Measurements from ENCODE around the gene XPO5.

Gene XPO5

GRCh38 chr6:43575772-43576551 is at the start of gene XPO5, which contains the start of gene POLH:
Gene XPO5 (minus strand): TSS chr6:43576038. CDS start chr6:43575864, 174 bp downstream.
Gene POLH (plus strand): TSS chr6:43576185. CDS start chr6:43582320, 6,135 bp downstream.
- TF ChIP-seq EZH2phosphoT487 (IDR thresholded peaks at IDR 0.05; ENCODE audit: borderline replicate concordance, low read length) (no peak), CTCF (IDR thresholded peaks at IDR 0.05; ENCODE audit: low read depth, low read length, poor library complexity, severe bottlenecking) (no peak)
- peaks cover 25% of the 10 kb centered on the region for H3K4me1 ChIP-seq (ENCODE audit: control insufficient read depth, low read length)
- H4K20me1 ChIP-seq (ENCODE audit: control insufficient read depth, insufficient read depth, low read depth, low read length), result peaks cover 18% of the 10 kb centered on the region
- H3F3A ChIP-seq (ENCODE audit: control insufficient read depth, insufficient read depth), result peaks cover 17% of the 10 kb centered on the region
- H3K27ac ChIP-seq (ENCODE audit: low read depth, low read length), result peak within 1 kb of the TSS; percentile 88
- H3K9me3 ChIP-seq (ENCODE audit: control insufficient read depth, insufficient read depth, low read length), result no peaks in the 10 kb centered on the region
- H3K9me2 ChIP-seq (replicated peaks; ENCODE audit: control insufficient read depth, low read length), result no peaks in the 10 kb centered on the region
- peak within 1 kb of the TSS; percentile 96 for H3K4me3 ChIP-seq (ENCODE audit: low read length)
- H3K36me3 ChIP-seq (ENCODE audit: control insufficient read depth, low read length), result peaks cover 62% of the 10 kb centered on the region
- H3K4me2 ChIP-seq (ENCODE audit: low read length), result peak within 1 kb of the TSS; percentile 81
- peaks cover 74% of the 10 kb centered on the region for H3K79me2 ChIP-seq (ENCODE audit: control insufficient read depth, low read length)
- no peaks in the 10 kb centered on the region for H3K27me3 ChIP-seq (ENCODE audit: control insufficient read depth, low read length)

DNA sequence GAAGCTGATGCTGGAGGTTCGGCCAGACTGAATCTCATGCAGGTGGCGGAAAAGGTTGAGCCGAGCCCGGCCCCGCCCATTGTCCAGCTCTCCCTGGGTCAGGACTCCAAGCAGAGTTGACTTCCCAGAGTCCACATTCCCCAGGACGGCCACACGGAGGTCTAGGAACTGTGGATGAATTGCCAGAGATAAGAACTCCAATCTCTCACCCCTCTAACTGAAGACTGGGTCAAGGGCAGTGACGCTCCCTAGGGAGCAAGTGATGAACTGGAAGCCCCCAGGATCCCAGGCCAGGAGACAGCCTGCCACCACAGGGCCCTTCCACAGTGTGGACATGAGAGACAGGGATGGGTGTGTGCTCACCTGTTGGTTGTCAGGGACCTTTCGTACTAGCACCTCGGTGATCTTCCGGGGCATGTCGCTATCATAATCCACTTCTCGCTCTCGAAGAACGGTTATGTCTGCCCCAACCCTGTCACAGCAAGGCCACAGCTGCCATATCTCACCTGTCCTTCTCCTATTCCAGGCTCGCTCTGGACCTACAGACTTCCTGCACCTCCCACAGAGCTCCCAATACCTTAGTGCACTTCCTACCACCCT is 49.7 kb upstream of the XPO5 start:
- Histone ChIP-seq H3K27me3 (ENCODE audit: control insufficient read depth, low read length) (no peaks in the 10 kb centered on the region), H3K9me2 (replicated peaks; ENCODE audit: control insufficient read depth, low read length) (no peaks in the 10 kb centered on the region), H3K36me3 (ENCODE audit: control insufficient read depth, low read length) (peaks cover 79% of the 10 kb centered on the region), H3K27ac (ENCODE audit: low read depth, low read length) (no peak overlapping the region), H3F3A (ENCODE audit: control insufficient read depth, insufficient read depth) (peaks cover 5% of the 10 kb centered on the region; the same call in 1 of the 2 replicates), H3K4me1 (ENCODE audit: control insufficient read depth, low read length) (peaks cover 21% of the 10 kb centered on the region), H3K79me2 (ENCODE audit: control insufficient read depth, low read length) (peaks cover 24% of the 10 kb centered on the region), H4K20me1 (ENCODE audit: control insufficient read depth, insufficient read depth, low read depth, low read length) (no peaks in the 10 kb centered on the region), H3K4me2 (ENCODE audit: low read length) (no peak overlapping the region), H3K9me3 (ENCODE audit: control insufficient read depth, insufficient read depth, low read length) (no peaks in the 10 kb centered on the region), H3K4me3 (ENCODE audit: low read length) (no peak overlapping the region)
- TF ChIP-seq CTCF (IDR thresholded peaks at IDR 0.05; ENCODE audit: low read depth, low read length, poor library complexity, severe bottlenecking) (no peak), EZH2phosphoT487 (IDR thresholded peaks at IDR 0.05; ENCODE audit: borderline replicate concordance, low read length) (no peak)

DNA sequence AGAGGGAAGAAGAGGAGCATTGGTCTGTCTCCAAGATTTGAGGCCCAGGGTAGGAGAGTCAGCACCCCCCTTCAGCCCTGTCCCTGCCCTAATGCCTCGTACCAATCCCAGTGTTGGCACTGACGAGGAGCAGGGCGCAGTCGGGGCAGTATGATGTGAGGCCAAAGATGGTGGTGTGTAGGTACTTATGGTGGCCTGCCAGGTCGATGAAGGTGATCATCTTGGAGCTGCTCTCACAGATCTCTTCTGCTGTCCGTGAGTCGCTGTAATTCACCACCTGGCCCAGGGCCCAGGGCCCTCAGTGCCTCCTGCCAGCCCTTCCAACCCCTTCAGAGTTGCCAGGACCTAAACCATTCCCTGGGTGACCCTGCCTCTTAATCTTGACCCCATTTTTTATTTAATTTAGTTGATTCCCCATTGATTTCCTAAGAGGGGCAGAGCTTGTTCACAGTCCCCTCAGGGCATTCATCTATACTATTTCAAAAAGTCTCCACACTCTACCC is 49.0 kb upstream of the XPO5 start:
- no peak for TF ChIP-seq EZH2phosphoT487 (IDR thresholded peaks at IDR 0.05; ENCODE audit: borderline replicate concordance, low read length)
- no peak for TF ChIP-seq CTCF (IDR thresholded peaks at IDR 0.05; ENCODE audit: low read depth, low read length, poor library complexity, severe bottlenecking)

More for the DNA sequence above, 49.0 kb upstream of the XPO5 start:
- peaks cover 24% of the 10 kb centered on the region for H3K79me2 ChIP-seq (ENCODE audit: control insufficient read depth, low read length)
- no peak overlapping the region for H3K27ac ChIP-seq (ENCODE audit: low read depth, low read length)
- H3K4me3 ChIP-seq (ENCODE audit: low read length), result no peak overlapping the region
- H3K36me3 ChIP-seq (ENCODE audit: control insufficient read depth, low read length), result peaks cover 83% of the 10 kb centered on the region
- peaks cover 10% of the 10 kb centered on the region for H3F3A ChIP-seq (ENCODE audit: control insufficient read depth, insufficient read depth)
- no peak overlapping the region for H3K4me2 ChIP-seq (ENCODE audit: low read length)
- H4K20me1 ChIP-seq (ENCODE audit: control insufficient read depth, insufficient read depth, low read depth, low read length), result no peaks in the 10 kb centered on the region
- H3K9me2 ChIP-seq (replicated peaks; ENCODE audit: control insufficient read depth, low read length), result no peaks in the 10 kb centered on the region
- H3K4me1 ChIP-seq (ENCODE audit: control insufficient read depth, low read length), result peaks cover 16% of the 10 kb centered on the region
- H3K27me3 ChIP-seq (ENCODE audit: control insufficient read depth, low read length), result no peaks in the 10 kb centered on the region
- H3K9me3 ChIP-seq (ENCODE audit: control insufficient read depth, insufficient read depth, low read length), result no peaks in the 10 kb centered on the region
